ENCODE measurements around the gene LY6G6F. TPM values are rescaled to one million over a fixed set of nuclear protein-coding genes. Genes with fewer than 3 reads are reported as not detected.
A peak's percentile ranks its signal among the peaks of the same experiment; 100 is the strongest.

Gene LY6G6F
- total RNA-seq, 1 experiment from 2014 or later = not detected

DNA sequence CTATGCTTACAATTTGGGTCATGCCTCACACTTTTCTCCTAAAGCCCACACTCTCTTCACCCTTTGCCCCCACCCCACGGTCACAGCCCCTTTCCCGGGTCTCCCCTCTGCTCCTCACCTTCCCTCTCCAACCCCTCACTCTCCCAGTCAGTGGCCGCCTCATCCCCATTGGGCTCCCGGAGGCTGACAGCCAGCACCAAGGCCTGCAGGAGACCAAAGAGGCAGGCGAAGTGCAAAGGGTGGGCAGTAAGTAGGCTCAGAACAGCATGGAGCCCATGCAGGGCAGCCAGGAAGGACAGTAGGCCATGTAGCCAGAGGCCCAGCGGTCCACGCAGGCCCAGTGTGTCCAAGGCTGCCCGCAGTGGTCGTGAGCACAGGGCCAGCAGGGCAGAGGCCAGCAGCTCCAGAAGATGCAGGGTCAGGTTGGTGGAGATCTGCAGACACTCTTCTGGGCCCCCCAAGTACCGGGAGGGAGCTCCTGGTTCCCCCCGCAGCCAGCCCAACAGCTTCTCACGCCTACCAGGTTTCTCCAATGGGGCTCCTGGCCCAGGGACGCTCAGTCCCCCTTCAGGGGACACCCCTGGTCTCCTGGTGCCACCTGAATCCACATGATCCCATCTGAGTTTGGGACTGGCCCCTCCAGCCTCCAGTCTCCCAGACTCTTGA is 47.5 kb upstream of the LY6G6F start:
- DNase-seq (ENCODE audit: low spot score) = no peak
- intact Hi-C loops (cut with micrococcal nuclease; ENCODE audit: unreplicated experiment) = loop anchor here (10.0 kb wide), 1 partner anchor 114 kb away; the partner anchor contains the start of genes ATP6V1G2, DDX39B and NFKBIL1
- Histone ChIP-seq H3K9me3 (ENCODE audit: low read depth, low read length, poor library complexity, severe bottlenecking) (no peaks in the 10 kb centered on the region), H3K4me1 (ENCODE audit: insufficient read depth, low read length, poor library complexity, severe bottlenecking) (peaks cover 39% of the 10 kb centered on the region), H3K36me3 (ENCODE audit: insufficient read depth, low read length, poor library complexity, severe bottlenecking) (peaks cover 19% of the 10 kb centered on the region), H3K27me3 (replicated peaks; ENCODE audit: insufficient read depth, low read depth, low read length, poor library complexity) (no peaks in the 10 kb centered on the region), H3K4me3 (ENCODE audit: low read depth, low read length, poor library complexity, severe bottlenecking) (peak overlapping the region; percentile 83), H3K27ac (ENCODE audit: low read depth, low read length, poor library complexity, severe bottlenecking) (peak overlapping the region; percentile 88)
- CTCF ChIA-PET = no interaction called here
- POLR2A ChIA-PET (ENCODE audit: low non-redundant PET) = interaction anchor here (0.5 to 0.6 kb wide), 2 partner anchors 21 to 81 kb away, joined by 3 to 4 read pairs; partner anchors contain the start of gene MSH5
- no TSS peak for BruUV-seq (replicated peaks)
- TF ChIP-seq, protein P1, sequence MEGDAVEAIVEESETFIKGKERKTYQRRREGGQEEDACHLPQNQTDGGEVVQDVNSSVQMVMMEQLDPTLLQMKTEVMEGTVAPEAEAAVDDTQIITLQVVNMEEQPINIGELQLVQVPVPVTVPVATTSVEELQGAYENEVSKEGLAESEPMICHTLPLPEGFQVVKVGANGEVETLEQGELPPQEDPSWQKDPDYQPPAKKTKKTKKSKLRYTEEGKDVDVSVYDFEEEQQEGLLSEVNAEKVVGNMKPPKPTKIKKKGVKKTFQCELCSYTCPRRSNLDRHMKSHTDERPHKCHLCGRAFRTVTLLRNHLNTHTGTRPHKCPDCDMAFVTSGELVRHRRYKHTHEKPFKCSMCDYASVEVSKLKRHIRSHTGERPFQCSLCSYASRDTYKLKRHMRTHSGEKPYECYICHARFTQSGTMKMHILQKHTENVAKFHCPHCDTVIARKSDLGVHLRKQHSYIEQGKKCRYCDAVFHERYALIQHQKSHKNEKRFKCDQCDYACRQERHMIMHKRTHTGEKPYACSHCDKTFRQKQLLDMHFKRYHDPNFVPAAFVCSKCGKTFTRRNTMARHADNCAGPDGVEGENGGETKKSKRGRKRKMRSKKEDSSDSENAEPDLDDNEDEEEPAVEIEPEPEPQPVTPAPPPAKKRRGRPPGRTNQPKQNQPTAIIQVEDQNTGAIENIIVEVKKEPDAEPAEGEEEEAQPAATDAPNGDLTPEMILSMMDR (conservative IDR thresholded peaks at IDR 0.05; ENCODE audit: low read depth, low read length) = no peak
- no peak for TF ChIP-seq EZH2 (IDR thresholded peaks at IDR 0.05; ENCODE audit: borderline replicate concordance, low read depth, low read length, poor library complexity, severe bottlenecking)

- intact Hi-C loops (cut with micrococcal nuclease; ENCODE audit: unreplicated experiment) = loop anchor here (5.0 to 10.0 kb wide), 2 partner anchors 38 to 115 kb away; partner anchors contain the start of genes ATP6V1G2, DDX39B, NFKBIL1 and PRRC2A
These were observed 46.9 kb upstream of the LY6G6F start for GRCh38 chr6:31659649-31660380.

More at GRCh38 chr6:31659649-31660380, 46.9 kb upstream of the LY6G6F start:
- peak overlapping the region; percentile 88 for H3K27ac ChIP-seq (ENCODE audit: low read depth, low read length, poor library complexity, severe bottlenecking)
- ChIA-PET POLR2A (ENCODE audit: low non-redundant PET) (interaction anchor here (0.5 kb wide), 1 partner anchor 24 kb away, joined by 4 read pairs; no protein-coding TSS in a partner anchor), CTCF (interaction anchor here (1.0 kb wide), 1 partner anchor 63 kb away, joined by 4 read pairs; no protein-coding TSS in a partner anchor)
- TF ChIP-seq, protein P1 (conservative IDR thresholded peaks at IDR 0.05; ENCODE audit: low read depth, low read length) = no peak
- no peak for TF ChIP-seq EZH2 (IDR thresholded peaks at IDR 0.05; ENCODE audit: borderline replicate concordance, low read depth, low read length, poor library complexity, severe bottlenecking)
- BruUV-seq (replicated peaks) = no TSS peak
- H3K36me3 ChIP-seq (ENCODE audit: insufficient read depth, low read length, poor library complexity, severe bottlenecking) = peaks cover 19% of the 10 kb centered on the region
- peak overlapping the region; percentile 83 for H3K4me3 ChIP-seq (ENCODE audit: low read depth, low read length, poor library complexity, severe bottlenecking)
- DNase-seq (ENCODE audit: low spot score) = no peak
- no peaks in the 10 kb centered on the region for H3K27me3 ChIP-seq (replicated peaks; ENCODE audit: insufficient read depth, low read depth, low read length, poor library complexity)
- peaks cover 39% of the 10 kb centered on the region for H3K4me1 ChIP-seq (ENCODE audit: insufficient read depth, low read length, poor library complexity, severe bottlenecking)
- H3K9me3 ChIP-seq (ENCODE audit: low read depth, low read length, poor library complexity, severe bottlenecking) = no peaks in the 10 kb centered on the region

Measured in A673 (cell line).